CD4-positive, alpha-beta T cell (primary cell): ENCODE results near the gene SKIC2. TPM values are rescaled to one million over a fixed set of nuclear protein-coding genes. Genes with fewer than 3 reads are reported as not detected.

Experiments used
- ATAC-seq: fragments of 200-7000 bp; cut with Tn5 transposase; one replicate; pipeline ENCODE4 v1.10.0; 2022; ENCODE audit warnings: mild to moderate bottlenecking; ENCODE audit not compliant: poor library complexity
- CTCF ChIA-PET: fragments of 350-600 bp; sonication (Branson Sonifier 250); formaldehyde crosslinking; loops from one replicate; lab custom pipeline; 2021; ENCODE audit warnings: antibody characterized with exemption, inconsistent platforms; lab: Charles Lee
- POLR2A ChIA-PET: fragments of 350-600 bp; sonication (Branson Sonifier 250); formaldehyde crosslinking; loops from one replicate; lab custom pipeline; 2021; ENCODE audit warnings: antibody characterized with exemption, inconsistent platforms; lab: Charles Lee
- DNase-seq, 14 experiments: peaks; one replicate each; pipeline ENCODE4 v3.0.0-alpha.2; 2013 to 2020; ENCODE audit warnings: mixed read lengths in 2 of 14
- H3K27ac ChIP-seq, 2 donors: one replicate each; pipeline versions ENCODE4 v1.5.1 to v1.7.0; 2013; ENCODE audit warnings: low read length in 2 of 2, low read depth in 1 of 2, mild to moderate bottlenecking in 1 of 2
- H3K27me3 ChIP-seq, 2 experiments: 1 replicate in 1 of 2; 2 replicates in 1 of 2; pipeline versions ENCODE4 v1.6.1 to v1.7.0; 2013; ENCODE audit warnings: low read length in 2 of 2, control low read depth in 1 of 2, mild to moderate bottlenecking in 1 of 2, moderate library complexity in 1 of 2; ENCODE audit not compliant: insufficient read depth in 2 of 2, control insufficient read depth in 1 of 2
- H3K36me3 ChIP-seq: one replicate; pipeline ENCODE4 v1.6.1; 2013; ENCODE audit warnings: low read length, control low read depth; ENCODE audit not compliant: insufficient read depth
- H3K4me1 ChIP-seq: one replicate; pipeline ENCODE4 v1.6.1; 2013; ENCODE audit warnings: low read length, control low read depth; ENCODE audit not compliant: insufficient read depth
- H3K4me3 ChIP-seq: one replicate; pipeline ENCODE4 v1.5.1; 2013; ENCODE audit warnings: mild to moderate bottlenecking, low read length, moderate library complexity
- H3K9me3 ChIP-seq, 2 experiments: 1 replicate in 1 of 2; 2 replicates in 1 of 2; pipeline versions ENCODE4 v1.6.1 to v1.7.0; 2013; ENCODE audit warnings: low read length in 2 of 2, mild to moderate bottlenecking in 2 of 2, control low read depth in 1 of 2, moderate library complexity in 1 of 2; ENCODE audit not compliant: control insufficient read depth in 1 of 2, insufficient read depth in 1 of 2
- H3K27ac Mint-ChIP-seq: one replicate; pipeline ENCODE4 v1.8.0; 2020; ENCODE audit warnings: mixed read lengths
- H3K27me3 Mint-ChIP-seq: one replicate; pipeline ENCODE4 v1.8.0; 2021; ENCODE audit warnings: mixed read lengths
- H3K36me3 Mint-ChIP-seq: one replicate; pipeline ENCODE4 v1.8.0; 2021; ENCODE audit warnings: low read depth, mixed read lengths
- H3K4me1 Mint-ChIP-seq: one replicate; pipeline ENCODE4 v1.8.0; 2021; ENCODE audit warnings: low read depth, mixed read lengths
- H3K4me3 Mint-ChIP-seq: one replicate; pipeline ENCODE4 v1.8.0; 2020; ENCODE audit warnings: mild to moderate bottlenecking, mixed read lengths
- H3K9me3 Mint-ChIP-seq: one replicate; pipeline ENCODE4 v1.8.0; 2020; ENCODE audit warnings: mixed read lengths
- CTCF ChIP-seq: fragments of 200-600 bp; IDR thresholded peaks from one replicate; pipeline ENCODE4 v1.8.0; 2022; ENCODE audit warnings: antibody characterized with exemption, mild to moderate bottlenecking
- intact Hi-C, 2 experiments: fragments of 100-400 bp; cut with DNase I in 1 of 2; cut with micrococcal nuclease in 1 of 2; formaldehyde crosslinking; loops; one replicate each; pipeline versions ENCODE4 v1.15.1 to v1.9.0; 2023 to 2025; cut with DNase I, micrococcal nuclease
- total RNA-seq, 174 experiments: library from RNA in 2 of 174; stranded (reverse) in 2 of 174; gene quantifications; one replicate each; pipeline ENCODE4 v1.2.3 and lab custom pipeline; 2021 to 2026

Gene SKIC2
- total RNA-seq, 2 experiments from 2014 or later: 133 to 141 TPM

GRCh38 chr6:31956796-31957195 lies 2.2 kb upstream of the SKIC2 start:
- no peaks in the 10 kb centered on the region for H3K9me3 Mint-ChIP-seq
- H3K36me3 Mint-ChIP-seq: peaks cover 80% of the 10 kb centered on the region
- ATAC-seq (no peak), DNase-seq (no peak)
- peaks cover 30% of the 10 kb centered on the region for H3K4me1 ChIP-seq
- H3K27ac Mint-ChIP-seq: peak overlapping the region; percentile 97
- ChIA-PET POLR2A (interaction anchor here (3.5 to 5.4 kb wide), 2 partner anchors 14 to 94 kb away, joined by 10 to 102 read pairs; partner anchors contain the start of genes DXO and NEU1), CTCF (no interaction called here)
- no peaks in the 10 kb centered on the region for H3K27me3 ChIP-seq
- peak overlapping the region; percentile 96 for H3K4me3 Mint-ChIP-seq
- peaks cover 66% of the 10 kb centered on the region for H3K36me3 ChIP-seq
- H3K27me3 Mint-ChIP-seq: no peaks in the 10 kb centered on the region
- H3K27ac ChIP-seq: no peak overlapping the region
- H3K9me3 ChIP-seq: no peaks in the 10 kb centered on the region
- intact Hi-C loops: loop anchor here (5.0 to 10.0 kb wide), 5 partner anchors 59 to 1892 kb away; partner anchors contain the start of genes AGPAT1 (in 1 of the 2), ATF6B (in 1 of the 2), DDX39B (in 1 of the 2) and EHMT2 (in 1 of the 2)
- peaks cover 38% of the 10 kb centered on the region for H3K4me1 Mint-ChIP-seq
- H3K4me3 ChIP-seq: no peak overlapping the region
- TF ChIP-seq CTCF: no peak

DNA sequence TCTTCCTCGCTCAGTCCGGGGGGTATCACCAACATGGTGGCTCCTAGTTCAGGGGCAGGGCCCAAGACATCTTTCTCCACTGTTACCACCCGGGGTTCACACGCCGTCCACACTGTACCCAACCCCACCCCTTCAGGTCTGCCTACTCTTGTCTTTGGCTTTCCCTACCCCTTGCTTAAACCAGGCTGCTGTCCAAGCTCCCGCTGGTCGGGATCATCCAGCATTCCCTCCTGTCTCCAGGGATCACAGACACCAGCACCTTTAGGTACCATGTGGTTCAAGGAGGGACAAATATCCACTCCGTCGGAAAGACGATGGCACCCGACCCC lies 599 bp upstream of the SKIC2 start:
- POLR2A ChIA-PET: interaction anchor here (0.9 to 5.4 kb wide), 11 partner anchors 12 to 1892 kb away, joined by 3 to 102 read pairs (median 4); partner anchors contain the start of genes ATF6B, BAG6, DXO and EHMT2
- Histone ChIP-seq H3K27me3 (no peaks in the 10 kb centered on the region), H3K4me3 (peak overlapping the region; percentile 97), H3K4me1 (peaks cover 30% of the 10 kb centered on the region), H3K9me3 (no peaks in the 10 kb centered on the region), H3K36me3 (peaks cover 71% of the 10 kb centered on the region), H3K27ac (peak overlapping the region; percentile 94 to 96)
- Mint-ChIP-seq H3K4me3 (peak overlapping the region; percentile 96), H3K4me1 (peaks cover 38% of the 10 kb centered on the region), H3K27me3 (no peaks in the 10 kb centered on the region), H3K9me3 (no peaks in the 10 kb centered on the region), H3K36me3 (peaks cover 81% of the 10 kb centered on the region), H3K27ac (peak overlapping the region; percentile 97)
- no peak for TF ChIP-seq CTCF
- intact Hi-C loops: loop anchor here (2.0 to 10.0 kb wide), 6 partner anchors 61 to 1894 kb away; partner anchors contain the start of genes EHMT2 (in 2 of the 2), AGPAT1 (in 1 of the 2), ATF6B (in 1 of the 2) and DDX39B (in 1 of the 2)
- no peak for DNase-seq
- ATAC-seq: no peak
- CTCF ChIA-PET: no interaction called here

GRCh38 chr6:31961616-31962015 lies 2.6 kb downstream of the SKIC2 start:
- POLR2A ChIA-PET: interaction anchor here (1.0 kb wide), 1 partner anchor 10 kb away, joined by 4 read pairs; the partner anchor contains the start of gene DXO
- H3K27ac Mint-ChIP-seq: peak overlapping the region; percentile 56
- Histone ChIP-seq H3K36me3 (peaks cover 73% of the 10 kb centered on the region), H3K27me3 (no peaks in the 10 kb centered on the region), H3K4me1 (peaks cover 30% of the 10 kb centered on the region), H3K9me3 (no peaks in the 10 kb centered on the region), H3K27ac (no peak overlapping the region), H3K4me3 (no peak overlapping the region)
- H3K4me1 Mint-ChIP-seq: peaks cover 38% of the 10 kb centered on the region
- H3K9me3 Mint-ChIP-seq: no peaks in the 10 kb centered on the region
- H3K4me3 Mint-ChIP-seq: no peak overlapping the region
- CTCF ChIA-PET: no interaction called here
- intact Hi-C loops: no loop called here
- no peak for DNase-seq
- peaks cover 82% of the 10 kb centered on the region for H3K36me3 Mint-ChIP-seq
- no peak for ATAC-seq
- no peaks in the 10 kb centered on the region for H3K27me3 Mint-ChIP-seq
- TF ChIP-seq CTCF: no peak
